Measurements from ENCODE around the gene BICD1.

BICD1 gene

DNA sequence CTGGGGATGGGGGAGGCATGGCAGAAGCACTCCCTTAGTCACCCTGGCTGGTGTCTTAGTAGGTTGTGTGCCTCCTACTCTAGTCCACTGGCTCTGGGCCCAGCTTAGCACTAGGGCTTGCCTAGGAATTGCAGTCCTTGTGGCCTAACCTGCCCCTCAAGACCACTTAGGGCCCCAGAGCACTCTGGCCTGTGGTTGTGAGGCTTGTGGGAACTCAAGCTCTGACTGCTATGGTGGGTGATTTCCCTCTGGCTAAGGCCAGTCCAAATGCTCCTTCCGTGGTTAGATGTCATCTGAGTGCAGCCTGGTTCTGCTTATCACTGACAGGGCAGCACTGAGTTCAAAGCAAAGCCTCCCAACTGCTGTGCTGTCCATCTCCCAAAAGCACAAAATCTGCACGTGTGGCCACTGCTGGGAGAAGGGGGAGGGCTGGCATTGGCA is 312.9 kb downstream of the BICD1 start:
- no peaks in the 10 kb centered on the region for H3K36me3 ChIP-seq (ENCODE audit: insufficient read depth)
- H3K4me3 ChIP-seq (IDR thresholded peaks at IDR 0.05; ENCODE audit: insufficient read depth, low read depth, low read length), result no peak overlapping the region
- no peaks in the 10 kb centered on the region for H3K79me2 ChIP-seq (ENCODE audit: insufficient read depth, low read depth)
- TF ChIP-seq, protein P1, sequence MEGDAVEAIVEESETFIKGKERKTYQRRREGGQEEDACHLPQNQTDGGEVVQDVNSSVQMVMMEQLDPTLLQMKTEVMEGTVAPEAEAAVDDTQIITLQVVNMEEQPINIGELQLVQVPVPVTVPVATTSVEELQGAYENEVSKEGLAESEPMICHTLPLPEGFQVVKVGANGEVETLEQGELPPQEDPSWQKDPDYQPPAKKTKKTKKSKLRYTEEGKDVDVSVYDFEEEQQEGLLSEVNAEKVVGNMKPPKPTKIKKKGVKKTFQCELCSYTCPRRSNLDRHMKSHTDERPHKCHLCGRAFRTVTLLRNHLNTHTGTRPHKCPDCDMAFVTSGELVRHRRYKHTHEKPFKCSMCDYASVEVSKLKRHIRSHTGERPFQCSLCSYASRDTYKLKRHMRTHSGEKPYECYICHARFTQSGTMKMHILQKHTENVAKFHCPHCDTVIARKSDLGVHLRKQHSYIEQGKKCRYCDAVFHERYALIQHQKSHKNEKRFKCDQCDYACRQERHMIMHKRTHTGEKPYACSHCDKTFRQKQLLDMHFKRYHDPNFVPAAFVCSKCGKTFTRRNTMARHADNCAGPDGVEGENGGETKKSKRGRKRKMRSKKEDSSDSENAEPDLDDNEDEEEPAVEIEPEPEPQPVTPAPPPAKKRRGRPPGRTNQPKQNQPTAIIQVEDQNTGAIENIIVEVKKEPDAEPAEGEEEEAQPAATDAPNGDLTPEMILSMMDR (conservative IDR thresholded peaks at IDR 0.05; ENCODE audit: low read depth, low read length), result no peak
- no peak overlapping the region for H3K27ac ChIP-seq
- no peak overlapping the region for H3K4me2 ChIP-seq
- H3K9ac ChIP-seq, result no peak overlapping the region
- H3K27me3 ChIP-seq (ENCODE audit: insufficient read depth, low read depth), result no peaks in the 10 kb centered on the region
- H3K4me1 ChIP-seq (ENCODE audit: low read depth, poor library complexity, severe bottlenecking), result peaks cover 10% of the 10 kb centered on the region
- no peaks in the 10 kb centered on the region for H4K20me1 ChIP-seq (ENCODE audit: insufficient read depth)
- H2AFZ ChIP-seq (ENCODE audit: low read depth), result no peak overlapping the region

DNA sequence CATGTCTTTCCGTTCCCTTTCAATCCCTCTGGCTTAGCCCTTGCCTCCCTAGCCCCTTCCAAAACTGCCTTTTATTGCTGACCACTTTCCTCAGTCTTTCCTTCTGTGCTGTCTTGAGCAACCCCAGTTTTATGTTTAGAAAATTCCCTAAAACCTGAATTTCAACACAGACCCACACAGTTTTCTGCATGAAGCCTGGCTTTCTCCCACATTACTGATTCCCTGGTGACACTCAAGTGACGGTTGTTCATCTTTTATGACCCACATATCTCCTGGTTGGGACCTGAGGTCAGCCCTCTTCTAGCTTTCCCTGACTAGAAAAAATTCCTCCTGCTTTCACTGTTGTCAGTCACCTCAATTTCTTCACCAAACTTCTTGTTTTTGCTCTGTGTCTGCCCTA is 313.7 kb downstream of the BICD1 start:
- no peak overlapping the region for H2AFZ ChIP-seq (ENCODE audit: low read depth)
- no peaks in the 10 kb centered on the region for H3K79me2 ChIP-seq (ENCODE audit: insufficient read depth, low read depth)
- no peaks in the 10 kb centered on the region for H3K27me3 ChIP-seq (ENCODE audit: insufficient read depth, low read depth)
- H3K4me1 ChIP-seq (ENCODE audit: low read depth, poor library complexity, severe bottlenecking), result peaks cover 10% of the 10 kb centered on the region
- H3K27ac ChIP-seq, result no peak overlapping the region
- no peak overlapping the region for H3K4me3 ChIP-seq (IDR thresholded peaks at IDR 0.05; ENCODE audit: insufficient read depth, low read depth, low read length)
- no peak overlapping the region for H3K4me2 ChIP-seq
- no peaks in the 10 kb centered on the region for H3K36me3 ChIP-seq (ENCODE audit: insufficient read depth)
- H3K9ac ChIP-seq, result no peak overlapping the region
- TF ChIP-seq, protein P1 (conservative IDR thresholded peaks at IDR 0.05; ENCODE audit: low read depth, low read length), result no peak
- no peaks in the 10 kb centered on the region for H4K20me1 ChIP-seq (ENCODE audit: insufficient read depth)

- TF ChIP-seq, protein P1 (conservative IDR thresholded peaks at IDR 0.05; ENCODE audit: low read depth, low read length), result no peak
- Histone ChIP-seq H3K79me2 (ENCODE audit: insufficient read depth, low read depth) (no peaks in the 10 kb centered on the region), H3K36me3 (ENCODE audit: insufficient read depth) (no peaks in the 10 kb centered on the region), H3K4me1 (ENCODE audit: low read depth, poor library complexity, severe bottlenecking) (peaks cover 10% of the 10 kb centered on the region), H3K9ac (no peak overlapping the region), H3K4me2 (no peak overlapping the region), H3K4me3 (IDR thresholded peaks at IDR 0.05; ENCODE audit: insufficient read depth, low read depth, low read length) (no peak overlapping the region), H3K27me3 (ENCODE audit: insufficient read depth, low read depth) (no peaks in the 10 kb centered on the region), H3K27ac (no peak overlapping the region), H2AFZ (ENCODE audit: low read depth) (no peak overlapping the region), H4K20me1 (ENCODE audit: insufficient read depth) (no peaks in the 10 kb centered on the region)
These were observed 316.9 kb downstream of the BICD1 start for GRCh38 chr12:32423559-32423958.

- Histone ChIP-seq H4K20me1 (ENCODE audit: insufficient read depth) (no peaks in the 10 kb centered on the region), H3K9ac (no peak overlapping the region), H3K27me3 (ENCODE audit: insufficient read depth, low read depth) (no peaks in the 10 kb centered on the region), H3K27ac (no peak overlapping the region), H3K4me3 (IDR thresholded peaks at IDR 0.05; ENCODE audit: insufficient read depth, low read depth, low read length) (no peak overlapping the region), H3K79me2 (ENCODE audit: insufficient read depth, low read depth) (no peaks in the 10 kb centered on the region), H3K4me1 (ENCODE audit: low read depth, poor library complexity, severe bottlenecking) (no peaks in the 10 kb centered on the region), H3K36me3 (ENCODE audit: insufficient read depth) (no peaks in the 10 kb centered on the region), H3K4me2 (no peak overlapping the region), H2AFZ (ENCODE audit: low read depth) (no peak overlapping the region)
- TF ChIP-seq, protein P1 (conservative IDR thresholded peaks at IDR 0.05; ENCODE audit: low read depth, low read length), result no peak
These were observed 324.4 kb downstream of the BICD1 start for GRCh38 chr12:32431025-32431424.

Measured in KMS-11 (cell line).